SK-N-SH (cell line): ENCODE data around the gene SPTB. TPM values are rescaled to one million over a fixed set of nuclear protein-coding genes. Genes with fewer than 3 reads are reported as not detected.

ENCODE experiments used
- CTCF ChIA-PET: fragments of 300-600, 350-600 bp; formaldehyde crosslinking; extraction: SDS; loops from one replicate; lab custom pipeline; 2021; lab: Yijun Ruan, JAX
- POLR2A ChIA-PET: fragments of 350-600 bp; sonication (Branson Sonifier 250); formaldehyde crosslinking; extraction: SDS; loops from one replicate; lab custom pipeline; 2020; ENCODE audit warnings: antibody characterized with exemption, inconsistent platforms; lab: Yijun Ruan, JAX
- DNase-seq: peaks from one replicate; pipeline ENCODE4 v3.0.0; 2012
- H2AFZ ChIP-seq: fragments of 200-600 bp; sonication (generic); 2 replicates; pipeline ENCODE4 v1.8.1; 2016; ENCODE audit warnings: antibody characterized with exemption, mild to moderate bottlenecking, low read depth
- H3F3A ChIP-seq: fragments of 200-600 bp; sonication (generic); replicated peaks from 2 replicates; pipeline ENCODE3; 2016; ENCODE audit warnings: antibody characterized with exemption, mild to moderate bottlenecking; ENCODE audit not compliant: insufficient read depth
- H3K27ac ChIP-seq, 2 experiments: fragments of 200-500 bp in 1 of 2; fragments of 200-600 bp in 1 of 2; sonication (Bioruptor generic) in 1 of 2; sonication (generic), shearing (Covaris generic) in 1 of 2; 2 replicates each; pipeline versions ENCODE4 v1.5.1 to v1.6.1; 2014 to 2016; ENCODE audit warnings: low read depth in 2 of 2, inconsistent platforms in 1 of 2, low read length in 1 of 2, mild to moderate bottlenecking in 1 of 2, mixed read lengths in 1 of 2
- H3K27me3 ChIP-seq: fragments of 200-600 bp; sonication (generic), shearing (Covaris generic); 2 replicates; pipeline ENCODE4 v1.6.1; 2016; ENCODE audit warnings: mixed run types; ENCODE audit not compliant: insufficient read depth
- H3K36me3 ChIP-seq, 2 experiments: fragments of 200-500 bp in 1 of 2; fragments of 200-600 bp in 1 of 2; sonication (Bioruptor generic) in 1 of 2; sonication (generic) in 1 of 2; replicated peaks in 1 of 2; 2 replicates each; pipeline versions ENCODE3 to v1.5.1; 2014 to 2016; ENCODE audit warnings: low read length in 1 of 2, mild to moderate bottlenecking in 1 of 2; ENCODE audit not compliant: insufficient read depth in 2 of 2, control insufficient read depth in 1 of 2
- H3K4me1 ChIP-seq, 2 experiments: fragments of 200-500 bp in 1 of 2; fragments of 200-600 bp in 1 of 2; sonication (Bioruptor generic) in 1 of 2; sonication (generic), shearing (Covaris generic) in 1 of 2; 2 replicates each; pipeline versions ENCODE4 v1.5.1 to v1.6.1; 2014 to 2016; ENCODE audit warnings: low read depth in 1 of 2, low read length in 1 of 2, mixed run types in 1 of 2; ENCODE audit not compliant: insufficient read depth in 2 of 2, control insufficient read depth in 1 of 2
- H3K4me2 ChIP-seq: fragments of 200-600 bp; sonication (generic), shearing (Covaris generic); 2 replicates; pipeline ENCODE4 v1.6.1; 2017; ENCODE audit warnings: mixed run types
- H3K4me3 ChIP-seq, 2 experiments: fragments of 200-500 bp in 1 of 2; fragments of 200-600 bp in 1 of 2; sonication (Bioruptor generic) in 1 of 2; sonication (generic), shearing (Covaris generic) in 1 of 2; 2 replicates each; pipeline versions ENCODE4 v1.5.1 to v1.8.1; 2014 to 2016; ENCODE audit warnings: low read depth in 2 of 2, inconsistent platforms in 1 of 2, low read length in 1 of 2, mild to moderate bottlenecking in 1 of 2, mixed read lengths in 1 of 2, moderate library complexity in 1 of 2
- H3K79me2 ChIP-seq: fragments of 200-600 bp; sonication (generic); 2 replicates; pipeline ENCODE4 v1.8.1; 2017; ENCODE audit warnings: mild to moderate bottlenecking; ENCODE audit not compliant: insufficient read depth
- H3K9ac ChIP-seq: fragments of 200-600 bp; sonication (generic); 2 replicates; pipeline ENCODE4 v1.6.1; 2017; ENCODE audit warnings: mixed run types
- H3K9me2 ChIP-seq: fragments of 200-600 bp; sonication (generic); 2 replicates; pipeline ENCODE4 v1.6.1; 2017; ENCODE audit warnings: mixed run types
- H3K9me3 ChIP-seq: fragments of 200-600 bp; sonication (generic); 2 replicates; pipeline ENCODE4 v1.6.1; 2017; ENCODE audit warnings: mixed run types, mild to moderate bottlenecking, moderate library complexity
- H4K20me1 ChIP-seq: fragments of 200-600 bp; sonication (generic); 2 replicates; pipeline ENCODE4 v1.6.1; 2017; ENCODE audit warnings: mild to moderate bottlenecking, mixed run types; ENCODE audit not compliant: insufficient read depth
- EP300 ChIP-seq, 2 experiments: IDR thresholded peaks; 2 replicates each; pipeline versions ENCODE4 v1.4.0 to v1.6.1; 2012; ENCODE audit warnings: borderline replicate concordance in 1 of 2, low read depth in 1 of 2, low read length in 1 of 2
- FOSL2 ChIP-seq: IDR thresholded peaks from 2 replicates; pipeline ENCODE4 v1.4.0; 2012; ENCODE audit warnings: low read depth, mild to moderate bottlenecking, moderate library complexity, borderline replicate concordance
- GATA2 ChIP-seq: sonication (generic); formaldehyde crosslinking; IDR thresholded peaks from 2 replicates; pipeline ENCODE4 v1.5.0; 2020; ENCODE audit warnings: mild to moderate bottlenecking, missing genetic modification reagents
- IRF3 ChIP-seq: fragments of 150-350 bp; IDR thresholded peaks from 2 replicates; pipeline ENCODE4 v1.6.1; 2016; ENCODE audit warnings: mild to moderate bottlenecking, low read depth, low read length
- NRF1 ChIP-seq: IDR thresholded peaks from 2 replicates; pipeline ENCODE4 v1.6.1; 2012; ENCODE audit warnings: low read depth, mild to moderate bottlenecking, low read length
- RCOR1 ChIP-seq: fragments of 150-350 bp; IDR thresholded peaks from 2 replicates; pipeline ENCODE4 v1.6.1; 2017; ENCODE audit warnings: antibody characterized with exemption, low read length
- REST ChIP-seq: IDR thresholded peaks from 2 replicates; pipeline ENCODE4 v1.6.1; 2012; ENCODE audit warnings: mild to moderate bottlenecking, low read depth, low read length, moderate library complexity
- RFX5 ChIP-seq: IDR thresholded peaks from 2 replicates; pipeline ENCODE4 v1.6.1; 2012; ENCODE audit warnings: mild to moderate bottlenecking, improper control_type of control experiment, low read length
- TAF1 ChIP-seq: IDR thresholded peaks from 2 replicates; pipeline ENCODE4 v1.6.1; 2012; ENCODE audit warnings: low read depth, mild to moderate bottlenecking, low read length, moderate library complexity, borderline replicate concordance
- YY1 ChIP-seq: IDR thresholded peaks from 2 replicates; pipeline ENCODE4 v1.4.0; 2012; ENCODE audit warnings: low read depth, mild to moderate bottlenecking
- ZBTB33 ChIP-seq: IDR thresholded peaks from 2 replicates; pipeline ENCODE4 v1.4.0; 2012; ENCODE audit warnings: low read depth, borderline replicate concordance
- WGBS: methylation state at CpG from one replicate; pipeline ENCODE4 v1.1.6; 2017; ENCODE audit warnings: low lambda C conversion rate; 5-methylcytosine and 5-hydroxymethylcytosine counted together
- polyA plus RNA-seq, 3 experiments: library from polyadenylated mRNA; depleted of rRNA; stranded (reverse); fragments of >200 nt; gene quantifications; 2 replicates each; pipeline ENCODE4 v1.2.3, GENCODE V29; 2012

Gene SPTB
- polyA plus RNA-seq, 1 of the 3 experiments (the other 2 are of a cell fraction), result 0.15 TPM

- Histone ChIP-seq H3F3A (peaks cover 3% of the 10 kb centered on the region), H3K9me2 (no peaks in the 10 kb centered on the region), H3K27me3 (no peaks in the 10 kb centered on the region), H3K27ac (no peak overlapping the region), H3K9me3 (no peaks in the 10 kb centered on the region), H3K9ac (no peak overlapping the region), H3K4me2 (no peak overlapping the region), H3K4me3 (no peak overlapping the region), H4K20me1 (no peaks in the 10 kb centered on the region), H2AFZ (no peak overlapping the region), H3K36me3 (no peaks in the 10 kb centered on the region), H3K4me1 (peaks cover 0 to 9% of the 10 kb centered on the region in 2 experiments; a peak in 2 of 4 replicates)
- WGBS, result 0% methylated on average over 1 of the region's 1 CpG
- no peak for DNase-seq
- ChIA-PET POLR2A (no interaction called here), CTCF (interaction anchor here (1.7 to 5.5 kb wide), 4 partner anchors 12 to 148 kb away, joined by 4 to 44 read pairs (median 12); no protein-coding TSS in a partner anchor)
- no peak for TF ChIP-seq REST
- no peak for TF ChIP-seq YY1
- TF ChIP-seq GATA2 (CRISPR knock-in tag), result no peak
- TF ChIP-seq RFX5, result no peak
- no peak for TF ChIP-seq NRF1
- TF ChIP-seq EP300 (IDR thresholded peaks at IDR 0.05; ENCODE audit: borderline replicate concordance in 1 of 2, low read depth in 1 of 2, low read length in 1 of 2), result no peak
- TF ChIP-seq IRF3, result no peak
- no peak for TF ChIP-seq FOSL2
- no peak for TF ChIP-seq ZBTB33
- TF ChIP-seq TAF1, result no peak
- no peak for TF ChIP-seq RCOR1
- TF ChIP-seq, all 33 proteins: peak for 0
- H3K79me2 ChIP-seq, result peaks cover 30% of the 10 kb centered on the region
Observed at GRCh38 chr14:64912261-64912660, 32.6 kb upstream of the SPTB start.
